A549 (cell line): ENCODE measurements around the gene RNF4.

ENCODE experiments used
- CEBPB ChIP-seq, 2 experiments: fragments of >200 bp in 1 of 2; sonication (Bioruptor Twin) in 1 of 2; formaldehyde crosslinking in 1 of 2; IDR thresholded peaks; 2 replicates each; pipeline ENCODE4 v1.6.1; 2012 to 2016
- EHMT2 ChIP-seq: fragments of 200-600 bp; sonication (generic); IDR thresholded peaks from 2 replicates; pipeline ENCODE4 v1.6.1; 2016; ENCODE audit warnings: antibody characterized with exemption, low read depth, mild to moderate bottlenecking, moderate library complexity
- JUN ChIP-seq, 2 experiments: fragments of >200 bp; sonication (Bioruptor Twin); formaldehyde crosslinking; IDR thresholded peaks; 2 replicates in 1 of 2; 3 replicates in 1 of 2; pipeline ENCODE4 v1.6.1; 2016 to 2017
- JUNB ChIP-seq: fragments of >200 bp; sonication (Bioruptor Twin); formaldehyde crosslinking; IDR thresholded peaks from 2 replicates; pipeline ENCODE4 v1.6.1; 2016
- POLR2A ChIP-seq: IDR thresholded peaks from 2 replicates; pipeline ENCODE4 v1.6.1; 2012; ENCODE audit warnings: mild to moderate bottlenecking, low read length
- POLR2AphosphoS2 ChIP-seq: conservative IDR thresholded peaks from 2 replicates; pipeline ENCODE4 v1.6.1; 2012; ENCODE audit warnings: low read length, improper control_type of control experiment, inconsistent platforms
- RCOR1 ChIP-seq: fragments of 150-350 bp; IDR thresholded peaks from 2 replicates; pipeline ENCODE4 v1.6.1; 2014; ENCODE audit warnings: antibody characterized with exemption, low read length, low read depth
- TP53 ChIP-seq: fragments of 250-450 bp; sonication (Bioruptor Pico); IDR thresholded peaks from 2 replicates; pipeline ENCODE4 v1.5.0; 2021; ENCODE audit warnings: mild to moderate bottlenecking, moderate library complexity
- TF ChIP-seq, protein P1 (sequence below): fragments of >200 bp; sonication (Bioruptor Twin); formaldehyde crosslinking; IDR thresholded peaks from 3 replicates; pipeline ENCODE4 v1.5.1; 2016
- TF ChIP-seq, protein P2 (sequence below): IDR thresholded peaks from 2 replicates; pipeline ENCODE4 v1.6.1; 2012

DNA sequence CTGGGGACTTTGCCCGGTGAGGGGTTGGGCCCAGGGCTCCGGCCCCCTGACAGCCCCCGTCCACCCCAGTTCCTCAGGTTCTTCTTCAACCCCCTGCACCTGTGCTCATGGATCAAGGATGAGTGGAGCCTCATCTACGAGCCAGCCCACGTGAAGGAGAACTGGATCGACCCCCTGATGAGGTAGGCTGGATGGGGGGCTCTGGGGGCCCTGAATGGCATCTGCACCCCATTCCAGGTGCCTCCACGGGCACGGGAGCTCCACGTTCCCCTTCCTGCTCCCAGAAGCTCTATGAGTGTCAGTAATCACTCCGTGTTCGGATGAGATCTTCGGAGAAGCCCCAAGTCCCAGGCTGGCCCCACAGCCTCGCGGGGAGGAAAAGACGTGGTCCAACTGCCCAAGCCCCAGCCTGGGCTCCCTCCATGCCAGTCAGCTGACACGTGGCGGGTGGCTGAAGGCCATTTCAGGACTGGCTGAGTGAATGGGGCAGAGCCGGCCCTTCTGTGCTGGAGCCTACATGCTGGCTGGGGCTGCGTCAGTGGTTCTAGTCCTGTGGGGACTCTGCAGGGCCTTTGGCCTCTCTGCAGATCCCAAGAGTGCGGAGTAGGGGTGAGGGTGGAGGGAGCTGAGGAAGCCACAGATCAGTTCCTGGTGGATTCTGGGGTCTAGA lies 25.7 kb upstream of the RNF4 start:
- TF ChIP-seq, protein P1, sequence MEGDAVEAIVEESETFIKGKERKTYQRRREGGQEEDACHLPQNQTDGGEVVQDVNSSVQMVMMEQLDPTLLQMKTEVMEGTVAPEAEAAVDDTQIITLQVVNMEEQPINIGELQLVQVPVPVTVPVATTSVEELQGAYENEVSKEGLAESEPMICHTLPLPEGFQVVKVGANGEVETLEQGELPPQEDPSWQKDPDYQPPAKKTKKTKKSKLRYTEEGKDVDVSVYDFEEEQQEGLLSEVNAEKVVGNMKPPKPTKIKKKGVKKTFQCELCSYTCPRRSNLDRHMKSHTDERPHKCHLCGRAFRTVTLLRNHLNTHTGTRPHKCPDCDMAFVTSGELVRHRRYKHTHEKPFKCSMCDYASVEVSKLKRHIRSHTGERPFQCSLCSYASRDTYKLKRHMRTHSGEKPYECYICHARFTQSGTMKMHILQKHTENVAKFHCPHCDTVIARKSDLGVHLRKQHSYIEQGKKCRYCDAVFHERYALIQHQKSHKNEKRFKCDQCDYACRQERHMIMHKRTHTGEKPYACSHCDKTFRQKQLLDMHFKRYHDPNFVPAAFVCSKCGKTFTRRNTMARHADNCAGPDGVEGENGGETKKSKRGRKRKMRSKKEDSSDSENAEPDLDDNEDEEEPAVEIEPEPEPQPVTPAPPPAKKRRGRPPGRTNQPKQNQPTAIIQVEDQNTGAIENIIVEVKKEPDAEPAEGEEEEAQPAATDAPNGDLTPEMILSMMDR = no peak
- TF ChIP-seq POLR2A (no peak), JUN (IDR thresholded peaks at IDR 0.05) (no peak), POLR2AphosphoS2 (no peak), JUNB (no peak), CEBPB (IDR thresholded peaks at IDR 0.05) (no peak), EHMT2 (no peak), TP53 (CRISPR knock-in tag) (no peak), RCOR1 (no peak)
- TF ChIP-seq, protein P2, sequence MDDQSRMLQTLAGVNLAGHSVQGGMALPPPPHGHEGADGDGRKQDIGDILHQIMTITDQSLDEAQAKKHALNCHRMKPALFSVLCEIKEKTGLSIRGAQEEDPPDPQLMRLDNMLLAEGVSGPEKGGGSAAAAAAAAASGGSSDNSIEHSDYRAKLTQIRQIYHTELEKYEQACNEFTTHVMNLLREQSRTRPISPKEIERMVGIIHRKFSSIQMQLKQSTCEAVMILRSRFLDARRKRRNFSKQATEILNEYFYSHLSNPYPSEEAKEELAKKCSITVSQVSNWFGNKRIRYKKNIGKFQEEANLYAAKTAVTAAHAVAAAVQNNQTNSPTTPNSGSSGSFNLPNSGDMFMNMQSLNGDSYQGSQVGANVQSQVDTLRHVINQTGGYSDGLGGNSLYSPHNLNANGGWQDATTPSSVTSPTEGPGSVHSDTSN = no peak
